GM12878 (cell line): ENCODE results near the gene HDAC7. TPM values are rescaled to one million over a fixed set of nuclear protein-coding genes. Genes with fewer than 3 reads are reported as not detected.

Experiments
- ATF7 ChIP-seq: fragments of 450-650 bp; IDR thresholded peaks from 2 replicates; pipeline ENCODE4 v1.6.1; 2016; ENCODE audit warnings: low read depth, mild to moderate bottlenecking
- BHLHE40 ChIP-seq, 2 experiments: fragments of 450-650 bp in 1 of 2; IDR thresholded peaks; 2 replicates each; pipeline ENCODE4 v1.6.1; 2011 to 2017; ENCODE audit warnings: low read depth in 2 of 2, borderline replicate concordance in 1 of 2, improper control_type of control experiment in 1 of 2, low read length in 1 of 2, mild to moderate bottlenecking in 1 of 2
- BMI1 ChIP-seq: fragments of 450-650 bp; IDR thresholded peaks from 2 replicates; pipeline ENCODE4 v1.6.1; 2016; ENCODE audit warnings: mild to moderate bottlenecking, moderate library complexity, borderline replicate concordance
- EP300 ChIP-seq, 2 experiments: fragments of 150-350 bp in 1 of 2; IDR thresholded peaks; 2 replicates each; pipeline ENCODE4 v1.6.1; 2011 to 2012; ENCODE audit warnings: low read depth in 2 of 2, low read length in 2 of 2, borderline replicate concordance in 1 of 2, improper control_type of control experiment in 1 of 2, inconsistent platforms in 1 of 2; ENCODE audit not compliant: control insufficient read depth in 1 of 2
- HDAC6 ChIP-seq: fragments of 200-600 bp; sonication (generic); IDR thresholded peaks from one replicate; pipeline ENCODE4 v1.8.0; 2017; ENCODE audit warnings: antibody characterized with exemption; ENCODE audit not compliant: unreplicated experiment
- HDGF ChIP-seq: fragments of 450-650 bp; IDR thresholded peaks from 2 replicates; pipeline ENCODE4 v1.6.1; 2016; ENCODE audit warnings: antibody characterized with exemption
- IRF4 ChIP-seq: IDR thresholded peaks from 2 replicates; pipeline ENCODE4 v1.6.1; 2011; ENCODE audit warnings: low read depth, low read length
- POLR2A ChIP-seq: IDR thresholded peaks from 2 replicates; pipeline ENCODE4 v1.6.1; 2011; ENCODE audit warnings: low read depth, mild to moderate bottlenecking, low read length
- TAF1 ChIP-seq: IDR thresholded peaks from 2 replicates; pipeline ENCODE4 v1.6.1; 2011; ENCODE audit warnings: mild to moderate bottlenecking, low read depth, low read length, borderline replicate concordance
- TCF12 ChIP-seq: IDR thresholded peaks from 2 replicates; pipeline ENCODE4 v1.6.1; 2011; ENCODE audit warnings: low read depth, mild to moderate bottlenecking, low read length
- ZNF217 ChIP-seq: fragments of 450-650 bp; IDR thresholded peaks from 2 replicates; pipeline ENCODE4 v1.6.1; 2017; ENCODE audit warnings: antibody characterized with exemption, mild to moderate bottlenecking
- ZSCAN29 ChIP-seq: fragments of 450-650 bp; IDR thresholded peaks from 2 replicates; pipeline ENCODE4 v1.6.1; 2017; ENCODE audit warnings: mild to moderate bottlenecking, moderate library complexity
- polyA plus RNA-seq, 11 experiments: library from polyadenylated mRNA; depleted of rRNA in 4 of 11; unstranded in 6 of 11; stranded (reverse) in 5 of 11; fragments of >200 nt; fragmentation: Nextera tagmentation in 4 of 11; fragmentation: Illumina TruSeq in 1 of 11; extraction: Ambion mirVana in 4 of 11; extraction: Trizol in 1 of 11; gene quantifications; 1 replicate in 1 of 11; 2 replicates in 10 of 11; pipeline versions ENCODE4 v1.2.1 to v1.2.3, GENCODE V29; 2011 to 2016; ENCODE audit warnings: inconsistent platforms in 2 of 11, missing spikeins in 2 of 11, low read depth in 1 of 11
- total RNA-seq, 4 experiments: library from RNA; depleted of rRNA in 3 of 4; stranded (reverse); fragments of >200 nt in 3 of 4; fragmentation: Illumina TruSeq in 1 of 4; extraction: Trizol in 1 of 4; gene quantifications; 2 replicates each; pipeline versions ENCODE4 v1.2.1 to v1.2.3, GENCODE V29; 2013 to 2021
- TF ChIP-seq, protein P1 (sequence below): IDR thresholded peaks from 2 replicates; pipeline ENCODE4 v1.6.1; 2011; ENCODE audit warnings: low read depth, low read length, improper control_type of control experiment, borderline replicate concordance
- TF ChIP-seq, protein P2 (sequence below): fragments of 450-650 bp; formaldehyde crosslinking; IDR thresholded peaks from 2 replicates; pipeline ENCODE4 v1.5.0; 2022; ENCODE audit warnings: mild to moderate bottlenecking, missing genetic modification characterization
- TF ChIP-seq, protein P3 (sequence below): IDR thresholded peaks from 2 replicates; pipeline ENCODE4 v1.6.1; 2012; ENCODE audit warnings: low read depth, low read length, improper control_type of control experiment
- TF ChIP-seq, protein P4 (sequence below): IDR thresholded peaks from 2 replicates; pipeline ENCODE4 v1.6.1; 2011; ENCODE audit warnings: mild to moderate bottlenecking, low read depth, low read length, moderate library complexity; ENCODE audit not compliant: insufficient replicate concordance
- TF ChIP-seq, protein P5 (sequence below): fragments of 150-350 bp; IDR thresholded peaks from 2 replicates; pipeline ENCODE4 v1.6.1; 2014; ENCODE audit warnings: mild to moderate bottlenecking, low read depth, low read length
- TF ChIP-seq, protein P6 (sequence below): fragments of 450-650 bp; IDR thresholded peaks from 2 replicates; pipeline ENCODE4 v1.6.1; 2018; ENCODE audit warnings: borderline replicate concordance, mild to moderate bottlenecking; ENCODE audit not compliant: partially characterized antibody

HDAC7 gene
- total and polyA plus RNA-seq, 10 of the 15 experiments (the other 5 are each of a cell fraction or from before 2014, with no cell fraction given) = 0.47 to 18.3 (median 5.4) TPM

DNA sequence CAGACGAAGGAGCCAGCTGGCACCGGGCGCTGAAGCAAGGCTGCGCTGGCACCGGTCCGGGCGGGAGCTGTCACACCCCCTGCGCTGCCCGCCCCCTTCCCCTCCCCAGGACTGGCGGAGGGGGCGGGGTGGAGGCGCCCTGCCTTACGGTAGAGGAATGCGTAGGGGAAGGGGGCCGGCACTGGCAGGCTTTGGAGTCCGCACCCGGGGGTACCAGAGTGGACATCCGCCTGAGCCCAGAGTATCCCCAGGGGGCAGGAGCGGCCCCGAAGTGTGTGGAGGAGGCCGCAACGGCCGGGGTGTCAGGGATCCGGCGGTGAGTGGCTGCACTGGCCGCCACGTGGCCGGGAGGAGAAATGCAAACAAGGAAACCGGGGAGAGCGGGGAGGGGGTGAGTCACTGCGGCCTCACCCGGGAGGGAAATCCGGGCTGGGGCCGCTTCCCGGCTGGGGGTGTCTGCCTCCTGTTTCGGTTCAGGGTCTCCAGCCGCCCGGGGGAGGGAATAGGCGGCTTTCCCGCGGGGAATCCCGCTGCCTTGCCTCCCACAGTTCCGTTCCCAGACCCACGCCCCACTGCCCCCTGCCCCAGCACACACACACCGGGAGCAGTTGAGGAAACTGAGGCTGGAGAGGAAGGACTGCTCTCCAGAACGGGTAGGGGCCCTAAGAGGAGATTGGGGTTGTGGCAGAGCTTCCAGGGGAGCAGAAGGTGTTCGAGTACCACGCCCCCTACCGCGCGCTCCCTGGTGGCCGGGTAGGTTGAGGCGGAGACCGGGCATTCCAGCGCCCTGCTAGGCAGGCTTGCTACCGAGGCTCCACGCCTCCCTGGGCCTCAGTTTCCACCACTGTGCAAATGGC is 60.6 kb downstream of the HDAC7 start, which contains the start of gene RAPGEF3 (continued):
- TF ChIP-seq HDGF = no peak
- no peak for TF ChIP-seq IRF4
- no peak for TF ChIP-seq EP300 (IDR thresholded peaks at IDR 0.05; ENCODE audit: borderline replicate concordance in 1 of 2, control insufficient read depth in 1 of 2, low read depth in 2 of 2, low read length in 2 of 2)
- TF ChIP-seq, protein P1, sequence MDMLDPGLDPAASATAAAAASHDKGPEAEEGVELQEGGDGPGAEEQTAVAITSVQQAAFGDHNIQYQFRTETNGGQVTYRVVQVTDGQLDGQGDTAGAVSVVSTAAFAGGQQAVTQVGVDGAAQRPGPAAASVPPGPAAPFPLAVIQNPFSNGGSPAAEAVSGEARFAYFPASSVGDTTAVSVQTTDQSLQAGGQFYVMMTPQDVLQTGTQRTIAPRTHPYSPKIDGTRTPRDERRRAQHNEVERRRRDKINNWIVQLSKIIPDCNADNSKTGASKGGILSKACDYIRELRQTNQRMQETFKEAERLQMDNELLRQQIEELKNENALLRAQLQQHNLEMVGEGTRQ = peak; percentile 25
- no peak for TF ChIP-seq ZSCAN29
- TF ChIP-seq HDAC6 = no peak
- no peak for TF ChIP-seq BMI1
- TF ChIP-seq TCF12 = no peak
- TF ChIP-seq, protein P2, sequence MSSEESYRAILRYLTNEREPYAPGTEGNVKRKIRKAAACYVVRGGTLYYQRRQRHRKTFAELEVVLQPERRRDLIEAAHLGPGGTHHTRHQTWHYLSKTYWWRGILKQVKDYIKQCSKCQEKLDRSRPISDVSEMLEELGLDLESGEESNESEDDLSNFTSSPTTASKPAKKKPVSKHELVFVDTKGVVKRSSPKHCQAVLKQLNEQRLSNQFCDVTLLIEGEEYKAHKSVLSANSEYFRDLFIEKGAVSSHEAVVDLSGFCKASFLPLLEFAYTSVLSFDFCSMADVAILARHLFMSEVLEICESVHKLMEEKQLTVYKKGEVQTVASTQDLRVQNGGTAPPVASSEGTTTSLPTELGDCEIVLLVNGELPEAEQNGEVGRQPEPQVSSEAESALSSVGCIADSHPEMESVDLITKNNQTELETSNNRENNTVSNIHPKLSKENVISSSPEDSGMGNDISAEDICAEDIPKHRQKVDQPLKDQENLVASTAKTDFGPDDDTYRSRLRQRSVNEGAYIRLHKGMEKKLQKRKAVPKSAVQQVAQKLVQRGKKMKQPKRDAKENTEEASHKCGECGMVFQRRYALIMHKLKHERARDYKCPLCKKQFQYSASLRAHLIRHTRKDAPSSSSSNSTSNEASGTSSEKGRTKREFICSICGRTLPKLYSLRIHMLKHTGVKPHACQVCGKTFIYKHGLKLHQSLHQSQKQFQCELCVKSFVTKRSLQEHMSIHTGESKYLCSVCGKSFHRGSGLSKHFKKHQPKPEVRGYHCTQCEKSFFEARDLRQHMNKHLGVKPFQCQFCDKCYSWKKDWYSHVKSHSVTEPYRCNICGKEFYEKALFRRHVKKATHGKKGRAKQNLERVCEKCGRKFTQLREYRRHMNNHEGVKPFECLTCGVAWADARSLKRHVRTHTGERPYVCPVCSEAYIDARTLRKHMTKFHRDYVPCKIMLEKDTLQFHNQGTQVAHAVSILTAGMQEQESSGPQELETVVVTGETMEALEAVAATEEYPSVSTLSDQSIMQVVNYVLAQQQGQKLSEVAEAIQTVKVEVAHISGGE (CRISPR knock-in tag) = no peak
- no peak for TF ChIP-seq ZNF217
- no peak; a peak in 1 of 4 replicates for TF ChIP-seq BHLHE40 (IDR thresholded peaks at IDR 0.05; ENCODE audit: borderline replicate concordance in 1 of 2, low read depth in 2 of 2, low read length in 1 of 2)
- no peak for TF ChIP-seq TAF1
- TF ChIP-seq, protein P3, sequence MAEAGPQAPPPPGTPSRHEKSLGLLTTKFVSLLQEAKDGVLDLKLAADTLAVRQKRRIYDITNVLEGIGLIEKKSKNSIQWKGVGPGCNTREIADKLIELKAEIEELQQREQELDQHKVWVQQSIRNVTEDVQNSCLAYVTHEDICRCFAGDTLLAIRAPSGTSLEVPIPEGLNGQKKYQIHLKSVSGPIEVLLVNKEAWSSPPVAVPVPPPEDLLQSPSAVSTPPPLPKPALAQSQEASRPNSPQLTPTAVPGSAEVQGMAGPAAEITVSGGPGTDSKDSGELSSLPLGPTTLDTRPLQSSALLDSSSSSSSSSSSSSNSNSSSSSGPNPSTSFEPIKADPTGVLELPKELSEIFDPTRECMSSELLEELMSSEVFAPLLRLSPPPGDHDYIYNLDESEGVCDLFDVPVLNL = no peak
- TF ChIP-seq ATF7 = no peak
- TF ChIP-seq, protein P4, sequence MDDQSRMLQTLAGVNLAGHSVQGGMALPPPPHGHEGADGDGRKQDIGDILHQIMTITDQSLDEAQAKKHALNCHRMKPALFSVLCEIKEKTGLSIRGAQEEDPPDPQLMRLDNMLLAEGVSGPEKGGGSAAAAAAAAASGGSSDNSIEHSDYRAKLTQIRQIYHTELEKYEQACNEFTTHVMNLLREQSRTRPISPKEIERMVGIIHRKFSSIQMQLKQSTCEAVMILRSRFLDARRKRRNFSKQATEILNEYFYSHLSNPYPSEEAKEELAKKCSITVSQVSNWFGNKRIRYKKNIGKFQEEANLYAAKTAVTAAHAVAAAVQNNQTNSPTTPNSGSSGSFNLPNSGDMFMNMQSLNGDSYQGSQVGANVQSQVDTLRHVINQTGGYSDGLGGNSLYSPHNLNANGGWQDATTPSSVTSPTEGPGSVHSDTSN = no peak
- TF ChIP-seq, protein P5, sequence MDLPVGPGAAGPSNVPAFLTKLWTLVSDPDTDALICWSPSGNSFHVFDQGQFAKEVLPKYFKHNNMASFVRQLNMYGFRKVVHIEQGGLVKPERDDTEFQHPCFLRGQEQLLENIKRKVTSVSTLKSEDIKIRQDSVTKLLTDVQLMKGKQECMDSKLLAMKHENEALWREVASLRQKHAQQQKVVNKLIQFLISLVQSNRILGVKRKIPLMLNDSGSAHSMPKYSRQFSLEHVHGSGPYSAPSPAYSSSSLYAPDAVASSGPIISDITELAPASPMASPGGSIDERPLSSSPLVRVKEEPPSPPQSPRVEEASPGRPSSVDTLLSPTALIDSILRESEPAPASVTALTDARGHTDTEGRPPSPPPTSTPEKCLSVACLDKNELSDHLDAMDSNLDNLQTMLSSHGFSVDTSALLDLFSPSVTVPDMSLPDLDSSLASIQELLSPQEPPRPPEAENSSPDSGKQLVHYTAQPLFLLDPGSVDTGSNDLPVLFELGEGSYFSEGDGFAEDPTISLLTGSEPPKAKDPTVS = no peak
- TF ChIP-seq, protein P6, sequence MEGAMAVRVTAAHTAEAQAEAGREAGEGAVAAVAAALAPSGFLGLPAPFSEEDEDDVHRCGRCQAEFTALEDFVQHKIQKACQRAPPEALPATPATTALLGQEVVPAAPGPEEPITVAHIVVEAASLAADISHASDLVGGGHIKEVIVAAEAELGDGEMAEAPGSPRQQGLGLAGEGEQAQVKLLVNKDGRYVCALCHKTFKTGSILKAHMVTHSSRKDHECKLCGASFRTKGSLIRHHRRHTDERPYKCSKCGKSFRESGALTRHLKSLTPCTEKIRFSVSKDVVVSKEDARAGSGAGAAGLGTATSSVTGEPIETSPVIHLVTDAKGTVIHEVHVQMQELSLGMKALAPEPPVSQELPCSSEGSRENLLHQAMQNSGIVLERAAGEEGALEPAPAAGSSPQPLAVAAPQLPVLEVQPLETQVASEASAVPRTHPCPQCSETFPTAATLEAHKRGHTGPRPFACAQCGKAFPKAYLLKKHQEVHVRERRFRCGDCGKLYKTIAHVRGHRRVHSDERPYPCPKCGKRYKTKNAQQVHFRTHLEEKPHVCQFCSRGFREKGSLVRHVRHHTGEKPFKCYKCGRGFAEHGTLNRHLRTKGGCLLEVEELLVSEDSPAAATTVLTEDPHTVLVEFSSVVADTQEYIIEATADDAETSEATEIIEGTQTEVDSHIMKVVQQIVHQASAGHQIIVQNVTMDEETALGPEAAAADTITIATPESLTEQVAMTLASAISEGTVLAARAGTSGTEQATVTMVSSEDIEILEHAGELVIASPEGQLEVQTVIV = peak; percentile 42
- TF ChIP-seq POLR2A = peak; percentile 21; the same call in 1 of the 2 replicates
